PFSK-1 (cell line): Measurements from ENCODE around the gene ST6GALNAC3.

Source experiments
- FOXP2 ChIP-seq: optimal IDR thresholded peaks from 2 replicates; pipeline ENCODE3; 2011; ENCODE audit warnings: borderline replicate concordance, control low read depth, inconsistent platforms; ENCODE audit not compliant: insufficient read depth; ENCODE audit errors: extremely low read length, extremely low read depth
- POLR2AphosphoS5 ChIP-seq: IDR thresholded peaks from 2 replicates; pipeline ENCODE4 v1.6.1; 2012; ENCODE audit warnings: low read depth, mild to moderate bottlenecking, control low read depth, low read length, moderate library complexity
- REST ChIP-seq, 2 experiments: IDR thresholded peaks; 2 replicates each; pipeline versions ENCODE4 v1.6.1 to v1.8.0; 2011 to 2012; ENCODE audit warnings: low read depth in 2 of 2, low read length in 2 of 2, control low read depth in 1 of 2, inconsistent platforms in 1 of 2, mild to moderate bottlenecking in 1 of 2, moderate library complexity in 1 of 2; ENCODE audit not compliant: insufficient read depth in 1 of 2
- SIN3A ChIP-seq: IDR thresholded peaks from 2 replicates; pipeline ENCODE4 v1.6.1; 2012; ENCODE audit warnings: mild to moderate bottlenecking, low read length, moderate library complexity, borderline replicate concordance; ENCODE audit not compliant: insufficient read depth
- TAF1 ChIP-seq: IDR thresholded peaks from 2 replicates; pipeline ENCODE4 v1.6.1; 2012; ENCODE audit warnings: low read length, control low read depth, borderline replicate concordance; ENCODE audit not compliant: insufficient read depth

The ST6GALNAC3 gene

GRCh38 chr1:76179219-76179698, 104.7 kb downstream of the ST6GALNAC3 start:
- TF ChIP-seq FOXP2 (no peak), SIN3A (no peak), TAF1 (no peak), REST (IDR thresholded peaks at IDR 0.05; ENCODE audit: insufficient read depth in 1 of 2, low read depth in 2 of 2, low read length in 2 of 2) (no peak), POLR2AphosphoS5 (no peak)

GRCh38 chr1:76185207-76185606, 110.7 kb downstream of the ST6GALNAC3 start:
- TF ChIP-seq REST (IDR thresholded peaks at IDR 0.05; ENCODE audit: insufficient read depth in 1 of 2, low read depth in 2 of 2, low read length in 2 of 2) (no peak), POLR2AphosphoS5 (no peak), FOXP2 (no peak), TAF1 (no peak), SIN3A (no peak)

GRCh38 chr1:76186554-76187170, 112.1 kb downstream of the ST6GALNAC3 start:
- TF ChIP-seq POLR2AphosphoS5, result no peak
- TF ChIP-seq REST (IDR thresholded peaks at IDR 0.05; ENCODE audit: insufficient read depth in 1 of 2, low read depth in 2 of 2, low read length in 2 of 2), result no peak
- TF ChIP-seq TAF1, result no peak
- no peak for TF ChIP-seq FOXP2
- TF ChIP-seq SIN3A, result no peak

DNA sequence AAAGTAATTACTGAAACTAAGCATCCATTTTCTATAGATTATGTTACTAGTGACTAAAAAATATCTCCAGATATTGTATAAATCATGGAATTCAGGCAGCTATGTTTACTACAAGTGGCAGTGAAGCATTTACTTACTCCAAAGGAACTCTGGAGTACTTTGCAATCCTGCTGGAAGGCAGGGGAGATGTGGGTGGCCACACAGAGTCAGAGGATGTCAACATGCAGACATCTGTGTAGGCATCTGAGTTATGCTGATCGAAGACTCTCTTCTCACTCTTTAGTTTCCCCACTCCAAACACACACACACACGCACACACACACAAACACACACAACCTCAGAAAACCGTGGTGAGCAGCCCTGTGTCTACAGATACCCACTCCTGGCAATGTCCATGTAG, 112.9 kb downstream of the ST6GALNAC3 start:
- no peak for TF ChIP-seq TAF1

GRCh38 chr1:76189310-76189709, 114.8 kb downstream of the ST6GALNAC3 start:
- TF ChIP-seq TAF1, result no peak
- no peak for TF ChIP-seq REST (IDR thresholded peaks at IDR 0.05; ENCODE audit: insufficient read depth in 1 of 2, low read depth in 2 of 2, low read length in 2 of 2)
- TF ChIP-seq SIN3A, result no peak
- no peak for TF ChIP-seq POLR2AphosphoS5
- TF ChIP-seq FOXP2, result no peak
